Activated effector memory CD4-positive, alpha-beta T cell treated with anti-CD3 and anti-CD28 coated beads, Interleukin-2, amount 50 U/mL, for 16 hours (primary cell): Measurements from ENCODE around the gene CATSPER3.

Experiments used
- DNase-seq: peaks from one replicate; pipeline ENCODE4 v3.0.0-alpha.2; 2020

Gene CATSPER3

DNA sequence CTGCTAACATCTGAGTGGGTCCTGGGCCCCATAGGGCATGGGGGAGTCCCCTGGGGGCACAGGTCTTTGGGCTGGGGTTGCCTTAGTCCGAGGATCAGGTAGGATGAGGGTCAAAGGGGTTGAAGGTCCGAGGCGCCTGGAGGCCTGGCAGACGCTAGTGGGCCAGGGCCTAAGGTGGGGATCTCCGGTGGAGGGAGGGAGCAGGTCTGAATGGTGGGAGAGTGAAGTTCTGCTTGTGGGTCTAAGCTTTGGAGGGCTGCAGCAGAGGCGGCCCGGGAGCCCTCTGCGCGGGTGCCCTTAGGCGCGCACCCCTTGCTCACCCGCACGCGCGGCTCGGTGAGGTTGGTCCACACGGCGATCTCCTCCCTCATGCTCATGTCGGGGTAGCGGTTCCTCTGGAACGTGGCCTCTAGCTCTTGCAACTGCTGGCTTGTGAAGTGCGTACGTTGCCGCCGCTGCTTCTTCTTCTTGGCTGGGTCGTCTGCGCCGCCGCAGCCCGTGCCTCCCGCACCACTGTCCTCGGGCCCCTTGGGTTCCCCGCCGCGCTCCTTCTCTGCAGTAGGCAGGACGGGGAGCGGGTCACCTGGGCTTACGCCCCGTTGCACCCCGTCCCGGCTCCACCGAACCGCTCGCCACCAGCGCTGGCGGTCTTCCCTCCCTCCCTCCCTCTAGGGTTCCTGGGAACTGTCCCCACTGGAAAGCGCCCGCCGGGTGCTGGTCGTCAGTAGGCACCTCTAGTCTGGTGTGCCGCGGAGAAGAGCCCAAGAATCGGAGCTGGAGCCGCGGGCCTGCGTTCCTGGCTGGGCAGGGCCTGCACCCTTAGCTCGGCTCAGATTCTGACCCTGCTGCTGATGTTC is 63.5 kb downstream of the CATSPER3 start:
- no peak for DNase-seq

DNA sequence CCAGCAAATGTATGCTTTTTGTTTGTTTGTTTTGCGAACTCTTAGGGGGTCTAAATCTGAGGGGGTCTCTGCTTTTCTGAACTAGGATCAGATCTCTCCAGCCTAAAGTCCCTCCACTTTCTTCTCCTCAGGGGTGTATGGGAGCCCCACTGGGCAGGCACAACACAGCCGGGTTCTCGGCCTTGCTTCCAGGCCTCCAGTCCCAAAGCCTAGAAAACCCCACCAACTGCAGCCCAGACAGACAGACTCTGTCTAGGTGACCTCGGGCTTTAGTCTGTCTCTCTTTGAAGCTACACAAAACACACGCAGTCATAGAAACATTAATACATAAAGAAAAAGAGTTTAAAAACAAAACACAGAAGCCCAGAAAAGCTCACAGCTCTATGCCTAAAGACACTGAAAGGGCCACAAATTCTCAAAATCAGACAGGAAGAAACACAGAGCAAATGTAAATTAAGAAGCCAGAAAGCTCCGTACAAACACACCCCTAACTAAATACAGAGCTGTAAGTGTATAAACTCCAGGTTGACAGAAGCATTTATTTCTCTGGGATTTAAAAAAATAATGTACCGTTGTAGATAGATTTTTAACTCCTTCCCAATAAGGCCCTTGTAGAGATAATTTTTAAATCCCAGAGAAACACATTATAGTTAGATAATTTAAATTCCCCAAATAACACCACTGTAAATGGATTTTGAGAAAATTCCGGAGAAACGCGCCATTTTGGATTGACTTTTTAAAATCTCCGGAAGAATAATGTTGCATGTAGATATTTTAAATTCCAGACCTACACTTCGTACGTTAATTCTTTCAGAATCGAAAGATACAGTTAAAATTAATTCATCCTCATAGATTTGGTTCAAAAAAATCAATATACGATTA is 64.3 kb downstream of the CATSPER3 start:
- no peak for DNase-seq

DNA sequence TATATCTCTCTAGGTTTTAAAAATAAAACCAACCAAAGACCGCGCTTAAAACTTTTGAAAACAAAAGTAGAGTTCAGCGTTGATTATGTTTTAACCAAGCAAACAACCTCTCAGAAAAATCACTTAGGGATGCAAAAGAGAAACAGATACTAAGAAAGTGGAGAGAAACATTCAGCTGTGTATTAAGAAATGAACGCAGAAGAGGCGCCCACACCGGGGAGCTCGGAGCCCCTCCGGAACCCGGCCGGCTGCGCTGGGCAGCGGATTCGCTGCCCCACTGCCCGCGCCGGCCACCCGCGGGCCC is 64.9 kb downstream of the CATSPER3 start:
- no peak for DNase-seq

DNA sequence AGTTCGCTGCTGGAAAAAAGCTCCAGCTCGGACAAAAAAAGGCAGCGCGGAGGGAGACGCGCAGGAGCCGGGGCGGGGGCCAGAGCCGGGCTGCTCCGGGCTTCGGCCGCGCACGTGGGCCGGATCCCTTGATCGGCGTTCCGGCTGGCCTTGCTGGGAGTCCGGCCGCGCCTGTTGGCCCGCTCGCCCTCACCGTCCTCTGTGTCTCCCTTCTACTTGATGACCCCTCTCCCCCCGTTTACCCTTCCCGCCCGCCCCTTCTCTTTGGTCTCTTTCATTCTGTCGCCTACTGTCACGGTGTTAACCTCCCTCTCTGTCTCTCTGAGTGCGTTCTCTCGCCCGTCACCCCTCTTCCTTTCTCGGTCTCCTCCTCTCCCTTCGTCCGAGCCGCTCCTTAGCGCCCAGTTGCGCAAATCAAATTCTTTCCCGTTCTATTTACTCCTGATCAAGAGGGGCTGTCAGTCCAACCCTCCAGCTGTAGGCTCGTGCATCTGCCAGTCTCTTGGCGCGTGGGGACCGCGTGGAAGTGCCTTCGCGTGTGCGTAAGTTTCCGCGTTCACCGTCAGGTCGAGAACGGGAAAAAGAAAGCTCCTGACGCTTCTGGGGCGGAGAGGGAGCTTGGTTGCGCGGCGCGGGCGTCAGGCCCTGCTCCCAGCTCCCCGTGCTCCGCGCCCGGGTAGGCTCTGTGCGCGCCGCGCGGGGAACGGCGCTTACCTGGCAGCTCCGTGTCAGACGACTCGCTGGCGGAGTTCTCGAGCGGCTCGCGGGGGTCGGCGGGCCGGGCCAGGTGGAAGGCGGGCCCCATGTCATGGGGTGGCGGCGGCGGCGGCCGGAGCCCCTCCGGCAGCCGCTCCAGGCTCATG is 65.5 kb downstream of the CATSPER3 start:
- no peak for DNase-seq

DNA sequence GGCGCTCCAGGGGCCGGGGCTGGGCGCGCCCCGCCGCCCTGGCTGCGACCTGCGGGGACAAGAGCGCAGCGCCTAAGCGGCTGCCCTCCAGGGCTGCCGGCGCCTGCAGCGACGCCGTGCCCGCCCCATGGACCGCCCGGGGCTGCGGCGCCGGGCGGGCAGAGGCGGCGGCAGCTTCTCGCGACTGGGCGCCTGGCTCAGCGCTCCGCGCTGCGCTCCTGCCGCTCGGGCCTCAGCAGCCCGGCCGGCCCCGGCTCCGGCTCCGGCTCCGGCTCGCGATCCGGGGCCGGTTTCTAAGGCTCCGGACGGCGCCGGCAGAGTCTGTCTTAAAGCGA is 66.2 kb downstream of the CATSPER3 start, which contains the start of gene PITX1:
TSS of gene PITX1 (minus strand) at position 328 of the 335 bp plus-strand sequence. CDS start 347 bp downstream, outside the sequence.
- DNase-seq, result no peak

DNA sequence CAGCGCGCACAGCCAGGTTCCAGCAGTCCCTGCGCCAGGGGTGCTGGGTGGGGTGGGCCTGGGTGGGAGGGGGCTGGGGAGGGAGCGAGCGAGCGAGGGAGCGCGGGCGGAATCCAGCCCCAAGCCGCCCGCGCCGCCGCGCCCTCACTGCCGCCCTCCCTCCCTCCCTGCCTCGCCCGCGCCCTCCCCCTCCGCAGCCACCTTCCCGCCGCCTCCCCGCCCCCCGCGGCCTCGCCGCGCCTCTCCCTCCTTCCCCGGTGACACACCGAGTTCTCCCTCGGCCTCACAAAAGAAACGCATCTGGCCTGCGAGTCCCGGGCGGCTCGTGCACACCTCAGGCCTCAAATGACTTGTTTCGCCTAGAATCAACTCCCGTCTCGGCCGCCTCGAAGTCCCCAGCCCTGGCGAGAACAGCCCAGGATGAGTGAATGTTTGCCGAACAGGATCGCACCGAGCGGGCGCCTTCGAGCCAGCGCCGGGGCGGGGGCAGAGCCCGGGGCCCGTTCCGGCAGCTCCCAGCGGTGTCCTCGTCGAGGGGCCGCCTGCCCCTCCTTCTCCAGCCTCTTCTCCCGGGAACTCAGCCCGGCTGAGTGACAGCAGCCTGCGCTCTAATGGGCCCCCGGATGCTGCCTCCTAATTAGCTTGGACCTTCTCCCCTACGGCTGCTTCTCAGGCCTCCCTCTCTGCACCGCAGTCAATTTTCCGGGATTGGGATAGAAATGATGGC is 66.7 kb downstream of the CATSPER3 start:
- no peak for DNase-seq

DNA sequence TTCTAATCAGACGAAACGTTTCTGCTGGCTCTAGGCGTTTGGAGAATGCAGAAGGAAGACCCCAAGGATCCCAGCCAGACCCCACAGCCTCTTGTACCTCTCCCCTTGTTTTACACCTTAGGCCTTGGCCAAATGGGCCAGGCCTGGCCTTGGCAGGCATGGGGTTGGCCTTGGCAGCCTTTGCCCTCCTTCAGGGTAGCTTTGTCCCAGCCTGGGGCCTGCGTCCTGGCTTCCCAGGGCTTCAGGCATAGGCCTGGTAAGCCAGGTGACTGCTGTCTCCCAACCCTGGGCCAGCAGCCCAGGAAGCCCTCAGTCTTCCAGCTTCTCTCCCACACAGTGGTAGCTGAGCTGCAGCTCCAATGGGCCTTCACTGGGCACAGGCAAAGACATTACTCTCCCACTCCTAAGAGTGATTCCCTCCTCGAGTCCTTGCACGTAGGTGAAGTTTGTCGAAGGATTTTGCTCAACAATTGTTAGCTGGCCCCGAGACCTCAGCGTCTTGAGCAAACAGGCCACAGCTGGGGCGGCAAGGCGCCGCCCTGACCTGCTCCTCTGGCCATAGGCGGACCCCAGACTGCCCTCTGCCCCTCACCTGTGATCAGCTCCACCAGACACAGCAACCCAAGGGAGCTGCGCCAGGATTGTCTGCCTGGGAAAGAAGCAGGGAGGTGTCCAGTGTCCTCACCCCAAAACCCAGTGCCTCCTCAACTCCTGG is 67.4 kb downstream of the CATSPER3 start:
- DNase-seq, result no peak

DNA sequence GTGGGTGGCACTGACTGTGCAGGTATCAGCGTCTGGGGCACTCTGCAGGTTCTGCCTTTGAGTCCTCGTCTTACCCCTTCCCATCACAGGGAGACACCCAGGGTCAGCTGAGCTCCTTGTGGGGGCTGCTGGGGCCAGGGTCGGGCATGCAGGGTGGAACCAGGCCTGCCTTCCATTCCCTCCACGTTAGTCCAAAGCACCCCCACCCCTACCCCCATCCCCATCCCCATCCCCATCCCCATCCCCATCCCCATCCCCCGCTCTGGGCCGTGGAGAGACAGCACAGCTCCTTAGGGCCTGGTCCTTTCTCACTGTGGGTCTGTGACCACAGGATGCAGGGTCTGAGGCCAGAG is 67.9 kb downstream of the CATSPER3 start:
- no peak for DNase-seq

DNA sequence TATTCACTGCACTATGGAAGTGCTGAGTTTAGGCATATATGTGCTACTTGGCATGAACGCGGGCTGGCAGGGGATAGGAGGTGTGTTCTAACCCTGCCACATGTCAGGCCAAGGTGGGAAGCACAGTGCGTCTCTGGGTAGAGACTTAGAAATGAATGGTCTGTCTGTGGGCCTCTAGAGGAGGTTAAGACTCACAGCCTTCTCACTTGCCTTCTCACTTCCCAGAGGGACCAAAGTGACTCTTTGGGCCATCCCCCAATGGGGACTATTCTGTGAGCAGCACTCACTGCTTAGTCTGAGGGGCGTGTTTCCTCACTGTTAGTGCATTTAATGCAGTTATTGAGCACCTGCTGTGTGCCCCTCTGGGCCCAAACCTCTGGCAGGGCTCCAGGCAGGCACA is 68.7 kb downstream of the CATSPER3 start:
- DNase-seq, result no peak

DNA sequence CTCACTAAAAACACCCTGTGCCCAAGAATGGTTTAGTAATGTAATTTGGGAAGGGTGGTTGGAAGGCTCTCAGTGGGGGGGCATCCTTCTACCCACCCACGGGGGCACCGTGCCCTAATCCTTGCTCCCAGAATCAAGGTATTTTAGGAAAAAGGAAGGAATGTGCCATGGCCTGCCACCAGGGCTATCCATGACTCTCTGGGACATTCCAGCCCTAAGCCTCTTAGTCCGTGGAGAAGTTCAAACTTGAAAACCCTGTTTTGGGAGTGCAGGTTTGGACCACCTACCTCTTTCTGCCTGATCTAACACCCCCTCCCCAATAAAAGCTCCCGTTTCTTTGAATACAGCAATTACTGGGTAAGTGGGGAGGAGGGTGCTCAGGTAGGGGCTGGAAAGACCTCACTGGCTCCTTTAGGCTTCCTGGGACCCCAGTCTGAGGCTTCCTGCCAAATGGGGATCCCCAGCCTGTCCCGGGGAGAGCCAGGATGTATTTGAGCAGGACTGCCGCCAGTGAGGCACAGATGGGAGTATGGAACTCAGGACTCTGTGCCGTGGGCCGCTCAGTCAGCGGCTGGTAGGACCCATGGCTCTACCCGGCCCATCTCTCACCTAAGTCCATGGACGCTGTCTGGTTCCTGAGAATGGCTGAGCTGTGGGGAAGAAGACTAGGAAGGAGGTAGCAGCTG is 70.0 kb downstream of the CATSPER3 start:
- no peak for DNase-seq

DNA sequence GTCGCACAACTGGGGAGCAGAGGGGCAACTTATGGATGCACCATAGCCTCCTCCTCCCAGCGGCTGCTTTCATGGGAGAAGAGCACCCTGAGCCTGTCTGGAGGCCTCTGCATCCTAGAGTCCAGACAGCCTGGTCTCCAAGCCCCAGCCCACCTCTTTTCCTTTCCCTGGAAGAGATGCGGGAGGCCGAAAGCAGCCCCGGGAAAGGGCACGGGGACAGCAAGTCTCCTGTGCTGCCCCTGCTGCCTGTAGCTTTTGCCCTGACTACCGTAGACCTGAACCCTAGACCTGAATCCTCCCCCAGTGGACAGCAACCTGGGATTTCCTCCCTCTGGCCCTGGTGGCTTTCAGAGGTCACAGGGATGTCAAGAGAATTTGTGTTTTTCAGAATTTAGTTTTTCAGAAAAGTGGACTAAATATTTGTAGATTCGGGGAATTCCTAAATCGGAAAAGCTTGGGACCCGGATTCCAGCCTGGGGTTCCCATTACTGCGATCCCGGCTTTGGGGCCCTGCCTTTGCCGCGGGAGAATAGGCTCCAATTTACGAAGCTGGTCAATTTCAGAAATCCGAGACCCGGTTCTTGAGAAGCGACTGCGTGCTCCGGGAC is 70.6 kb downstream of the CATSPER3 start:
- DNase-seq, result no peak

DNA sequence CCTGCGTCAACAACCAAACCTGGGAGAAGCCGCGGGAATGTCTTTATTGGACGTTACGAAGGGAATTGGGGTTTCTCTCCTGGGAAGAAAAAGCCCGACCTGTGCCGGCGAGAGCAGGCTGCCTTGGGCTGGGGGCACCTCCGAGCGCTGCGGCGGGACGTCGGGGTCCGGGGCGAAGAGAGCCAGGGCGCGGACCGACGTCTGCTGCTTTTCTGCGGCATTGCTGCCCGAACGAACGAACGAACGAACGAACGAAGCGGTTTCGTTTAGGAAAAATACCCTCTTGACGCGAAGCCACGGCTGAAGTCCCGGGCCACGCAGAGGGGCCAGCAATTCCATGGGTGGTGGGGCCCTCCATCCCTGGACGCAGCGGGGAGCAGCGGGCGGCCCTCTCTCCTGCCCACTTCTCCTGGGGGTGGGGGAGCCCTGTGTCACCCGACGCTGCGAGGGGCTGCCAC is 71.1 kb downstream of the CATSPER3 start:
- no peak for DNase-seq

DNA sequence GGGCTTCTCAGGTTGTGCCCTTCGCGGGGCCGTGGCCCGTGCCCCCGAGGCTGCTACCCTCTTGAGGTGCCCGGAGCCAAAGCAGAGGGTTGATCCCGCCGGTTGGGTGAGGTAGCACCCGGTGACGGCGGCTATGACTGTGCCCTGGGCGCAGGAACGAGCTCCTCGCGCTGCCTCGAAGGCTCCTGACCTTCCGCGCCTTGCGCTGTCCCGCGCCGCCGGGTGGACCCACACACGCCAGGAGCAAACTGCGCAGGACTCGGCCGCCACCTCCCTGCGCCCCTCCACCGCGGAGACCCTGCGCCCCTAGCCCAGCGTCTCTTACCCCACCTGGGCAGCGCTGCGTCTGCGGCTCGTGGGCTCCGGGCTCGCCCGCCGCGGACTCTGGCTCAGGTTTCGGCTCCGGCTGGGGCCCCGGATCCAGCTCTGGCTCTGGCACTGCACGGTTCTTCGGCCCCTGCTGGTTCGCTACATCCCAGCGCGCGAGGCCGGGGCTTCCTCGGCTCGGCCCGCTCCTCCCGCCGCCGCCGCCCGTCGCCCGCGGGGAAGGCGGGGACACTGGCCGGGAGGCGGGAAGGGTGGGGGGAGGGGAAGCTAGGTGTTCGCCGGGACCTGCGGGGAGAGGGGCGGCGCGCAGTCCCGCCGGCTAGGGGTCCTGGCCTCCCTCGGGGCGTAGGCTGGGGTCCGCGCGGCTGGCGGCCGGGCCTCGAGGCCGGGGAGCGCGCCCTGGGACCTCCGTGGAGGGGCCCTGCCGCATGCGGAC is 71.7 kb downstream of the CATSPER3 start:
- DNase-seq, result no peak

DNA sequence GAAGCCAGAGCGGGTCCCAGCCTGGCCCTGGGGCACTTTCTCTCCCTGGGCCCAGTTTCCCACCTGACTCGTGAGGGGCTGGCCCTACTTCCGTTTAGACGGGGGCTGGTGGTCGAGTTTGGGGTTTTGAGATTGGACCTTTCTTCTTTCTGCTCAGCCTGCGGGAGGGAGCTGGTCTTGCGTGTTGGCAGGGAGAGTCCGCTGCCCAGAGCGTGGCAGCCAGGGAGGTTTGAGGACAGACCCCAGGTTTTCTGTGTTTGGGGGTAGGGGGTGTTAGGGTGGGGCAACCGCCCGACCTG is 72.3 kb downstream of the CATSPER3 start:
- DNase-seq, result no peak

DNA sequence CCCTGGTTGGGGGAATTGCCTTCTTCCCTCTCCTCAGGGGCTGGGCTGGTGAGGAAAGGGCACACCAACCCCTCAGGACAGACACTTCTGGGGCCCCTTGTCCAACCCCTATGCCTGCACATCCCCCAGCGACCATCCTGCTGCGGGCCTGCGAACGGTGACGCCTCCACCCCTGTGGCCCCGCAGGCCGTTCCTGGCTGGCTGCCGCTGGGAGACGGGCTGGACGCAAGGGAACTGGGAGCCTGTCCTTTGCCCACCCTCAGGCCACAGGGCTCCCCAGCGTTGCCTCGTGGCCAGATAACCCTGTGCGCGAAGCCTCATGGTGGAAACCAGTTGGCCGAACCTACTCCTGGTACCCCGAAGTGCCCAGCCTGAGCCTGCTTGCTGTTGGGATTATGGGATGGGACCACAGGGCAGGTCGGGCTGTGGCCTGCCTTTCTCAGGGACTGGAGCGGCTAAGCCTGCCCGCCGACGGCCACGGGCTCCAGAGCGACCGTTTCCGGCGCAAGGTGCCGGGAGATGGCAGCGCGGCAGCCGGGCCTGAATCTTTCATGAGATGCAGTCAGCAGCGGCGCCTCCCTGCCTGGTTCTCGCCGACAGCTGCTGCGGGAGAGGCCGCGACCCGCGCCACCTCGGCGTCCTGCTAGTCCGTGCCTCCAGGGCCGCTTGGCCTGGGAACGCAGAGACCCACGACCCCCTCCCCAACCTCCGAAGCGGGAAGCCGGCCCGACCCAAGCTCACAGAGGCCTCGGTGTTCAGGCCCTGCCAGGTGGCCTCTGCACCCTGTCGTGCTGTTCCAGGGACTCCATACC is 72.8 kb downstream of the CATSPER3 start:
- DNase-seq, result no peak

DNA sequence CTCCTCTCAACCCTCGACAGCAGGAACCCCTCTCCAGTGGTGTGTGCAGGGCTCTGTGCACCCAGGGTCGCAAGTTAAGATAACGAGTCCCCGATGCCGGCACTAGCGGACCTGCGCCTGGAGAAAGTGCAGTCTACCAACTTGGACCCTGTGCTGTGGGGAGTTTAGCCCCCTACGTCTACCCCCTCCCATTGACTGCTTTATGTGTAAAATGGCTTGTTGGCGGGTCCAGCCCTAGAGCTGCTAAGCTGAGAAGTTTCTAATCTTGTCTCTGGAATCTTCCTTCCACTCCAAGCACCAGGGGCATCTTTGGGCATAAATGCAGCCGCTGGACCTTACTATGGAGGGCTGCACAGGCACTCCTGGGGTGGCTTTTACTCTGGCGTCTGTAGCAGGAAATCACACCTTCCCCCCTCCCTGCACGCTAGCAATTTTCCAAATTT is 73.5 kb downstream of the CATSPER3 start:
- DNase-seq, result no peak

DNA sequence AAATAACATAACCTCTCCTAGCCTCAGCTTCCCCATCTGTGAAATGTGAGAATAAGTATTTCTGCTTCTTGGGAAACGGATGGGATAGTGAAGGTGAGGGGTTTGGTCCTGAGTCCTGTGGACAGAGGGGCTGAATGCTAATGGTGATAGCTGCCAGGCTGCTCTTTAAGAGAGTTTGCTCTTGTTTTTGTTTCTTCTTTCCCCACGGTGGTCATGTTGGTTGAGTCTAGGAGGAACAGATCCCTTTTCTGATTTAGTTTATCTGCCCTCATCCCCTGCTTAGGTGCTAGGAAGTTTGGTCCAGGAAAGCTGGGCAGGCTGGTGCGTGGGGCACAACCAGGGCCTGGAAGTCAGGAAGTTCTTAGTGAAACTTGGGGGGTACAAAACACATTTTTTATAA is 74.0 kb downstream of the CATSPER3 start:
- no peak for DNase-seq

DNA sequence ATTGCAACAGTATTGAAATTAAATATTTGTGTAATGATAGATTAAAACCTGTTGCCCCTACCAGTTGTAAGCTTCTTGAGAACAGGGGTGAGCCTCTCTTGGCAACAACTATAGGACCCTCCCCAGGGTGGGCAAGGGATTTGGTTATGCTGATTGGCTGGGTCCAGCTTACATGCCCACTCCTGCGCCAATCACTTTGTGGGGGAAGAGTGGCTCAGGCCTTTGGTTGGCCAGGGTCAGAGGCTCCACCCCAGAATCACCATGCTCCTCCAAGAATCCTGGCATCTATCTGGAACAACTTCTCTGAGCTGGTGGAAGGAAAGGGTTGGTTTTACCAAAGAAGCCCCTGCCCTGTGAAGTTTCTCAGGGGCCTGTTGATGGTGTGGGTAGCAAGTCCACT is 74.9 kb downstream of the CATSPER3 start:
- DNase-seq, result no peak

DNA sequence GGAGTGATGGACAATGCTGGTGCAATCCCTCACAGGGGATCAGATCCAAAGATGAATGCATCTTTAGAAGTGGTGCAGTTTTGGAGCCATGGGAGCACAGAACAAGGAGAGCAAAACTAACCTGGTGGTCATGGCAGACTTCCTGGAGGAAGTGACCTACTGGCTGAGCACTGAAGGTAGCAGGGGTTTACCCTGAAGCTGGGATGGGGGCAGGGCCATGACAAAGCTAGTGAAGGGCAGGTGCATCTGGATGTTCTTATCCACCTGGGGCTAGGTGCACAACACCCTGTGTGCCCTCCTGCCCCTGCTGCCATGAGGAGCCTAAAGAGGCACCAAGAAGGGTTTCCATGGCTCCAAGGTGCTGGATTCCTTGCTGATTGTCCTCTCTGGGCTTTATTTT is 77.8 kb downstream of the CATSPER3 start:
- DNase-seq, result no peak
